Mucosa of descending colon (tissue), 3 donors: ENCODE measurements around the gene ATRN. TPM values are rescaled to one million over a fixed set of nuclear protein-coding genes. Genes with fewer than 3 reads are reported as not detected.

Experiments
- ATAC-seq: fragments of 200-7000 bp; cut with Tn5 transposase; one replicate; pipeline ENCODE4 v1.9.1; 2020; ENCODE audit warnings: mild to moderate bottlenecking, moderate library complexity
- DNase-seq, 3 donors: peaks; one replicate each; pipeline ENCODE4 v3.0.0-alpha.2; 2020
- H3K36me3 ChIP-seq: fragments of 200-600 bp; one replicate; pipeline ENCODE4 v1.8.0; 2021; ENCODE audit warnings: low read depth, mild to moderate bottlenecking
- H3K4me1 ChIP-seq: fragments of 200-600 bp; one replicate; pipeline ENCODE4 v1.8.0; 2021; ENCODE audit warnings: low read depth, mild to moderate bottlenecking
- H3K4me3 ChIP-seq: fragments of 200-600 bp; one replicate; pipeline ENCODE4 v1.8.0; 2021; ENCODE audit warnings: mild to moderate bottlenecking
- H3K9me3 ChIP-seq: fragments of 200-600 bp; one replicate; pipeline ENCODE4 v1.8.0; 2021; ENCODE audit warnings: mild to moderate bottlenecking
- CTCF ChIP-seq: fragments of 200-600 bp; IDR thresholded peaks from one replicate; pipeline ENCODE4 v1.8.0; 2022; ENCODE audit warnings: antibody characterized with exemption, mild to moderate bottlenecking
- intact Hi-C, 2 donors: fragments of 100-400 bp; cut with DNase I in 1 of 2; cut with micrococcal nuclease in 1 of 2; formaldehyde crosslinking; loops; one replicate each; pipeline versions ENCODE4 v1.11.0 to v1.11.1; 2022; cut with DNase I, micrococcal nuclease
- total RNA-seq, 3 donors: library from RNA; stranded (reverse); fragmentation: NEBNext Ultra II Directional in 2 of 3; extraction: Animal tissue kit (Norgen Biotek cat#: 25700) in 2 of 3; gene quantifications; one replicate each; pipeline versions ENCODE4 v1.2.1 to v1.2.4, GENCODE V29; 2021 to 2023
- donor health status: DM: no; HTN: no; CAD: no; lungs with moderate emphysema.
- donor health status: DM: no; HTN: no; CAD: no.
- donor health status: DM: no; HTN: yes; CAD: no.

The ATRN gene
- total RNA-seq, 3 donors from 2014 or later: 22.1 to 28.2 (median 23.7) TPM

GRCh38 chr20:3631534-3631933, 160.7 kb downstream of the ATRN start:
- TF ChIP-seq CTCF: no peak
- Histone ChIP-seq H3K9me3 (no peaks in the 10 kb centered on the region), H3K4me3 (no peak overlapping the region), H3K36me3 (no peaks in the 10 kb centered on the region), H3K4me1 (no peaks in the 10 kb centered on the region)
- no peak for DNase-seq
- intact Hi-C loops: no loop called here
- ATAC-seq: no peak

GRCh38 chr20:3632311-3633004, 161.6 kb downstream of the ATRN start:
- intact Hi-C loops: no loop called here
- no peak for ATAC-seq
- no peaks in the 10 kb centered on the region for H3K4me1 ChIP-seq
- H3K4me3 ChIP-seq: no peak overlapping the region
- no peak for DNase-seq
- H3K36me3 ChIP-seq: no peaks in the 10 kb centered on the region
- H3K9me3 ChIP-seq: no peaks in the 10 kb centered on the region
- TF ChIP-seq CTCF: no peak

GRCh38 chr20:3633913-3634478, 163.2 kb downstream of the ATRN start:
- DNase-seq (no peak), ATAC-seq (no peak)
- H3K4me1 ChIP-seq: no peaks in the 10 kb centered on the region
- intact Hi-C loops: no loop called here
- TF ChIP-seq CTCF: no peak
- H3K4me3 ChIP-seq: no peak overlapping the region
- H3K9me3 ChIP-seq: no peaks in the 10 kb centered on the region
- H3K36me3 ChIP-seq: no peaks in the 10 kb centered on the region

GRCh38 chr20:3635346-3635745, 164.5 kb downstream of the ATRN start:
- Histone ChIP-seq H3K9me3 (no peaks in the 10 kb centered on the region), H3K4me3 (no peak overlapping the region), H3K4me1 (no peaks in the 10 kb centered on the region), H3K36me3 (no peaks in the 10 kb centered on the region)
- DNase-seq: no peak
- no peak for ATAC-seq
- no peak for TF ChIP-seq CTCF
- intact Hi-C loops: no loop called here

- H3K4me1 ChIP-seq: no peaks in the 10 kb centered on the region
- H3K36me3 ChIP-seq: no peaks in the 10 kb centered on the region
- H3K9me3 ChIP-seq: no peaks in the 10 kb centered on the region
- intact Hi-C loops: no loop called here
- ATAC-seq: no peak
- no peak for TF ChIP-seq CTCF
- no peak overlapping the region for H3K4me3 ChIP-seq
- DNase-seq: no peak
Measured at GRCh38 chr20:3640259-3640658, 169.4 kb downstream of the ATRN start.
